GM19372 (cell line): ENCODE data around the gene GMPPA.

Source experiments
- ATAC-seq: cut with Tn5 transposase; IDR thresholded peaks from one replicate; pipeline ENCODE4 v1.9.1; 2021; ENCODE audit warnings: mild to moderate bottlenecking, low read depth, moderate library complexity; ENCODE audit not compliant: unreplicated experiment

GMPPA gene

GRCh38 chr2:219501849-219502248 is 3.2 kb downstream of the GMPPA start:
- ATAC-seq, result no peak

GRCh38 chr2:219502618-219503017 is 3.9 kb downstream of the GMPPA start:
- no peak for ATAC-seq

- ATAC-seq, result no peak
Observed at GRCh38 chr2:219505585-219505984, 6.9 kb downstream of the GMPPA start.

GRCh38 chr2:219506153-219506801 is 7.6 kb downstream of the GMPPA start:
- ATAC-seq, result no peak

- ATAC-seq, result no peak
Observed at GRCh38 chr2:219506802-219507526, 8.3 kb downstream of the GMPPA start.

GRCh38 chr2:219507581-219508443 is 9.1 kb downstream of the GMPPA start:
- no peak for ATAC-seq

- no peak for ATAC-seq
Observed at GRCh38 chr2:219508444-219508734, 9.7 kb downstream of the GMPPA start.

- ATAC-seq, result peak; percentile 12
Observed at GRCh38 chr2:219508971-219509779, 10.5 kb downstream of the GMPPA start.

- ATAC-seq, result peak; percentile 56
Observed at GRCh38 chr2:219509780-219510511, 11.3 kb downstream of the GMPPA start.

- ATAC-seq, result no peak
Observed at GRCh38 chr2:219510512-219511135, 11.9 kb downstream of the GMPPA start.

- ATAC-seq, result no peak
Observed at GRCh38 chr2:219511547-219512325, 13.0 kb downstream of the GMPPA start.

- ATAC-seq, result no peak
Observed at GRCh38 chr2:219512524-219513216, 14.0 kb downstream of the GMPPA start.

- ATAC-seq, result no peak
Observed at GRCh38 chr2:219513787-219514186, 15.1 kb downstream of the GMPPA start.

GRCh38 chr2:219514196-219514761 is 15.6 kb downstream of the GMPPA start, which contains the start of gene ASIC4:
TSS of gene ASIC4 (plus strand) at chr2:219514482. CDS start at chr2:219514725, 243 bp downstream.
- no peak for ATAC-seq

GRCh38 chr2:219514836-219515235 is 16.1 kb downstream of the GMPPA start:
- no peak for ATAC-seq

- ATAC-seq, result no peak
Observed at GRCh38 chr2:219515874-219516629, 17.4 kb downstream of the GMPPA start.

GRCh38 chr2:219516888-219517287 is 18.2 kb downstream of the GMPPA start:
- ATAC-seq, result no peak
